Stimulated activated CD8-positive, alpha-beta memory T cell treated with anti-CD3 and anti-CD28 coated beads, Interleukin-7, amount 100 ng/mL, for 4 hours (primary cell): ENCODE data around the gene RPL5.
A peak's percentile ranks its signal among the peaks of the same experiment; 100 is the strongest.
"Not testable (repeated sequence)": the region's sequence is repeated elsewhere in the genome, so short reads cannot be mapped to it uniquely, and the experiment has no call there.

Experiments
- DNase-seq, 2 donors: peaks; one replicate each; pipeline ENCODE4 v3.0.0-alpha.2; 2020; ENCODE audit warnings: low read depth in 2 of 2

The RPL5 gene

GRCh38 chr1:92831762-92832536 is at the start of gene RPL5:
Gene RPL5, plus strand, starts transcription at chr1:92832040. Its CDS starts 75 bp downstream, at chr1:92832115.
- DNase-seq: peak; percentile 94 to 95

GRCh38 chr1:92783550-92783949 is 48.3 kb upstream of the RPL5 start:
- not testable (repeated sequence) for DNase-seq

- peak in 1 of 2 donors; percentile 2 for DNase-seq
Measured at GRCh38 chr1:92784021-92784638, 47.7 kb upstream of the RPL5 start.

- DNase-seq: peak; percentile 12 to 55
Measured at GRCh38 chr1:92784639-92785500, 47.0 kb upstream of the RPL5 start, which contains the start of gene EVI5. Gene EVI5, minus strand, starts transcription at chr1:92785108. Its CDS starts 48,562 bp downstream, at chr1:92736546.

- DNase-seq: no peak
Measured at GRCh38 chr1:92786111-92786901, 45.5 kb upstream of the RPL5 start.

- DNase-seq: no peak
Measured at GRCh38 chr1:92790081-92790480, 41.8 kb upstream of the RPL5 start.

GRCh38 chr1:92790867-92791266 is 41.0 kb upstream of the RPL5 start:
- DNase-seq: no peak

GRCh38 chr1:92791487-92792066 is 40.3 kb upstream of the RPL5 start:
- DNase-seq: no peak

- no peak for DNase-seq
Measured at GRCh38 chr1:92792340-92792782, 39.5 kb upstream of the RPL5 start.

- DNase-seq: no peak
Measured at GRCh38 chr1:92795166-92795565, 36.7 kb upstream of the RPL5 start.

- no peak for DNase-seq
Measured at GRCh38 chr1:92797297-92797696, 34.5 kb upstream of the RPL5 start.

- no peak for DNase-seq
Measured at GRCh38 chr1:92797961-92798360, 33.9 kb upstream of the RPL5 start.

- DNase-seq: no peak
Measured at GRCh38 chr1:92803140-92803887, 28.5 kb upstream of the RPL5 start.

GRCh38 chr1:92804721-92805201 is 27.1 kb upstream of the RPL5 start:
- no peak for DNase-seq

GRCh38 chr1:92805216-92805615 is 26.6 kb upstream of the RPL5 start:
- DNase-seq: no peak

- DNase-seq: no peak
Measured at GRCh38 chr1:92808381-92808780, 23.5 kb upstream of the RPL5 start.

GRCh38 chr1:92816732-92817131 is 15.1 kb upstream of the RPL5 start:
- DNase-seq: no peak

GRCh38 chr1:92817137-92817697 is 14.6 kb upstream of the RPL5 start:
- DNase-seq: no peak

- DNase-seq: no peak
Measured at GRCh38 chr1:92817986-92818764, 13.7 kb upstream of the RPL5 start.
